ENCODE results near the gene A3GALT2. TPM values are rescaled to one million over a fixed set of nuclear protein-coding genes. Genes with fewer than 3 reads are reported as not detected.
A peak's percentile ranks its signal among the peaks of the same experiment; 100 is the strongest.

The A3GALT2 gene
- polyA plus RNA-seq, 3 donors, result not detected

DNA sequence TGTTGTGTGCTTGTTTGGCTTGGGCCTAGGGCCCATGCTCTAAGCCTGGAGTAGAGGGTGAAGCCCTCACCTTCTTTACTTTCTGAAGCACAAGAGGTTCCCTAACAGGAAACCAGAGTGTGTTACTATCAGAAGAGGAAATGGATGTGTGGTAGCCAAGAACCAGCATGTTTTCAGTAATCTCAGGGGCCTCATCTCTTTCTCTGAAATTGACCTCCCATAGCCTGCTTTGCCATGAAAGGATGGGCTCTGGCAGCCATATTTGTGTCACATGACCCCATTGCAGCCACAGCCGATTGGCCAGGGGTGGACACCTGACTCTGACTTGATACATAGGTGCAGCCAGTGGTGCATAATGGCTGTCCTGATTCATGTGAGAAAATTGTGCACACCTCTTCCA, 18.6 kb downstream of the A3GALT2 start:
- 33% methylated on average over 1 of the region's 1 CpG for WGBS (ENCODE audit: insufficient coverage)

DNA sequence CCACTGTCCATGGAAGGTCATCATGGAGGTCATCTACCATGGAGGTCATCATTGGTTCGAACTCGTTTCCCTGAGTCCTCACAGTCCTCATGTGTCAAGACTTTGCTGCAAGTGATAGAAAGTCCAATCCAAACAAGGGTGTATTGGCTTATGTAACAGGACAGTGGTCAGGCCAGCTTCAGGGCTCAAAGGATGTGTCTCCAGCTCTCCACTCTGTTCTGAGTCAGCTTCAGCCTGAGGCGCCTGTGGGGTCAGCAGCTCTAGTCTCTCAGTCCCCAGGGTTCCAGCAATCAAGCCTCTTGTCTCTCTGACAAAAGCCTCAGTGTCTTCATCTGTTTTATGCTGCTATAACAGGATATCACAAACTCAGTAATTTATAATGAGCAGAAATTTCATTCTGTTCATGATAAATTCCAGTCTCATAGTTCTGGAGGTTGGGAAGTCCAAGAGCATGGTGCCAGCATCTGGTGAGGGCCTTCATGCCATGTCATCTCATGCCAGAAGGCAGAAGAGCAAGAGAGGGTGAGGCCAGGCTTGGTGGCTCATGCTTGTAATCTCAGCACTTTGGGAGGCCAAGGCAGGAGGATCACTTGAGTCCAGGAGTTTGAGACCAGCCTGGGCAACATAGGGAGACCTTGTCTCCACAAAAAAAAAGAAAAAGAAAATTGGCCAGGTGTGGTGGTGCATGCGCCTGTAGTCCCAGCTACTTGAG, 19.5 kb downstream of the A3GALT2 start:
- Histone ChIP-seq H3K9ac (ENCODE audit: insufficient read depth, low read length, poor library complexity, severe bottlenecking) (no peak overlapping the region), H3K79me2 (ENCODE audit: insufficient read depth, low read length) (no peaks in the 10 kb centered on the region), H4K20me1 (ENCODE audit: insufficient read depth, low read length) (peaks cover 12% of the 10 kb centered on the region), H3K4me1 (ENCODE audit: control insufficient read depth in 1 of 2, insufficient read depth in 2 of 2, low read length in 2 of 2) (peaks cover 11 to 16% of the 10 kb centered on the region in 2 donors), H3K9me3 (replicated peaks in 1 of 2; ENCODE audit: control insufficient read depth in 1 of 2, insufficient read depth in 1 of 2, low read length in 2 of 2) (no peaks in the 10 kb centered on the region), H3K4me2 (replicated peaks; ENCODE audit: extremely low read depth, low read length, poor library complexity, severe bottlenecking) (no peak overlapping the region), H3K4me3 (replicated peaks in 1 of 3; ENCODE audit: low read depth in 2 of 3, low read length in 3 of 3) (no peak overlapping the region), H3K36me3 (replicated peaks in 1 of 2; ENCODE audit: control insufficient read depth in 1 of 2, insufficient read depth in 2 of 2, low read length in 2 of 2) (peaks cover 27 to 46% of the 10 kb centered on the region in 2 donors), H3K27ac (ENCODE audit: low read depth in 1 of 2, low read length in 2 of 2) (no peak overlapping the region), H3K27me3 (ENCODE audit: control insufficient read depth in 2 of 2, insufficient read depth in 2 of 2, low read length in 2 of 2) (peaks cover 7 to 14% of the 10 kb centered on the region in 2 donors), H2AFZ (ENCODE audit: insufficient read depth, low read depth, low read length, poor library complexity, severe bottlenecking) (no peak overlapping the region)
- Mint-ChIP-seq H3K27me3 (ENCODE audit: low read depth in 3 of 3) (peaks cover 14 to 21% (median 16%) of the 10 kb centered on the region in 3 donors), H3K4me3 (no peak overlapping the region), H3K36me3 (peaks cover 37 to 45% of the 10 kb centered on the region in 2 donors), H3K4me1 (peaks cover 20% of the 10 kb centered on the region), H3K9me3 (peaks cover 0 to 11% (median 0%) of the 10 kb centered on the region in 7 donors), H3K27ac (peak overlapping the region in 1 of 7 donors; percentile 35)
- DNase-seq, result no peak
- WGBS (ENCODE audit: insufficient coverage), result 96% methylated on average over 4 of the region's 4 CpGs
- TF ChIP-seq, protein P1, sequence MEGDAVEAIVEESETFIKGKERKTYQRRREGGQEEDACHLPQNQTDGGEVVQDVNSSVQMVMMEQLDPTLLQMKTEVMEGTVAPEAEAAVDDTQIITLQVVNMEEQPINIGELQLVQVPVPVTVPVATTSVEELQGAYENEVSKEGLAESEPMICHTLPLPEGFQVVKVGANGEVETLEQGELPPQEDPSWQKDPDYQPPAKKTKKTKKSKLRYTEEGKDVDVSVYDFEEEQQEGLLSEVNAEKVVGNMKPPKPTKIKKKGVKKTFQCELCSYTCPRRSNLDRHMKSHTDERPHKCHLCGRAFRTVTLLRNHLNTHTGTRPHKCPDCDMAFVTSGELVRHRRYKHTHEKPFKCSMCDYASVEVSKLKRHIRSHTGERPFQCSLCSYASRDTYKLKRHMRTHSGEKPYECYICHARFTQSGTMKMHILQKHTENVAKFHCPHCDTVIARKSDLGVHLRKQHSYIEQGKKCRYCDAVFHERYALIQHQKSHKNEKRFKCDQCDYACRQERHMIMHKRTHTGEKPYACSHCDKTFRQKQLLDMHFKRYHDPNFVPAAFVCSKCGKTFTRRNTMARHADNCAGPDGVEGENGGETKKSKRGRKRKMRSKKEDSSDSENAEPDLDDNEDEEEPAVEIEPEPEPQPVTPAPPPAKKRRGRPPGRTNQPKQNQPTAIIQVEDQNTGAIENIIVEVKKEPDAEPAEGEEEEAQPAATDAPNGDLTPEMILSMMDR (IDR thresholded peaks at IDR 0.05), result no peak
- intact Hi-C loops (cut with micrococcal nuclease), result no loop called here

More for the DNA sequence above, 18.6 kb downstream of the A3GALT2 start:
- H3K9me3 ChIP-seq (replicated peaks in 1 of 2; ENCODE audit: control insufficient read depth in 1 of 2, insufficient read depth in 1 of 2, low read length in 2 of 2), result no peaks in the 10 kb centered on the region
- peaks cover 13 to 24% of the 10 kb centered on the region in 2 donors for H3K4me1 ChIP-seq (ENCODE audit: control insufficient read depth in 1 of 2, insufficient read depth in 2 of 2, low read length in 2 of 2)
- no peak overlapping the region for H3K27ac Mint-ChIP-seq
- H2AFZ ChIP-seq (ENCODE audit: insufficient read depth, low read depth, low read length, poor library complexity, severe bottlenecking), result no peak overlapping the region
- DNase-seq, result no peak
- TF ChIP-seq, protein P1 (IDR thresholded peaks at IDR 0.05), result no peak
- peaks cover 22% of the 10 kb centered on the region for H3K4me1 Mint-ChIP-seq
- H3K4me2 ChIP-seq (replicated peaks; ENCODE audit: extremely low read depth, low read length, poor library complexity, severe bottlenecking), result no peak overlapping the region
- no peak overlapping the region for H3K4me3 Mint-ChIP-seq
- no peaks in the 10 kb centered on the region for H3K79me2 ChIP-seq (ENCODE audit: insufficient read depth, low read length)
- H3K9me3 Mint-ChIP-seq, result peaks cover 0 to 13% (median 2%) of the 10 kb centered on the region in 7 donors
- H3K27ac ChIP-seq (ENCODE audit: low read depth in 1 of 2, low read length in 2 of 2), result no peak overlapping the region
- no peak overlapping the region for H3K4me3 ChIP-seq (replicated peaks in 1 of 3; ENCODE audit: low read depth in 2 of 3, low read length in 3 of 3)
- H4K20me1 ChIP-seq (ENCODE audit: insufficient read depth, low read length), result peaks cover 12% of the 10 kb centered on the region
- H3K27me3 ChIP-seq (ENCODE audit: control insufficient read depth in 2 of 2, insufficient read depth in 2 of 2, low read length in 2 of 2), result peaks cover 9 to 18% of the 10 kb centered on the region in 2 donors
- H3K36me3 ChIP-seq (replicated peaks in 1 of 2; ENCODE audit: control insufficient read depth in 1 of 2, insufficient read depth in 2 of 2, low read length in 2 of 2), result peaks cover 19 to 37% of the 10 kb centered on the region in 2 donors
- peaks cover 28 to 37% of the 10 kb centered on the region in 2 donors for H3K36me3 Mint-ChIP-seq
- intact Hi-C loops (cut with micrococcal nuclease), result no loop called here
- no peak overlapping the region for H3K9ac ChIP-seq (ENCODE audit: insufficient read depth, low read length, poor library complexity, severe bottlenecking)
- peaks cover 20 to 29% (median 22%) of the 10 kb centered on the region in 3 donors for H3K27me3 Mint-ChIP-seq (ENCODE audit: low read depth in 3 of 3)

Data from CD14-positive monocyte (primary cell).